DOHH2 (cell line): ENCODE results near the gene BLACAT1.

Experiments
- H3F3A ChIP-seq: fragments of 200-600 bp; sonication (generic), shearing (Covaris generic); 2 replicates; pipeline ENCODE4 v1.6.0; 2016; ENCODE audit warnings: antibody characterized with exemption, mild to moderate bottlenecking; ENCODE audit not compliant: control insufficient read depth, insufficient read depth
- H3K27ac ChIP-seq: fragments of 200-600 bp; sonication (generic); 2 replicates; pipeline ENCODE4 v1.5.1; 2014; ENCODE audit warnings: low read depth, mild to moderate bottlenecking, low read length, moderate library complexity
- H3K27me3 ChIP-seq: fragments of 200-600 bp; sonication (generic); 2 replicates; pipeline ENCODE4 v1.6.1; 2014; ENCODE audit warnings: mild to moderate bottlenecking, low read length, mixed read lengths; ENCODE audit not compliant: control insufficient read depth
- H3K36me3 ChIP-seq: fragments of 200-600 bp; sonication (generic); 2 replicates; pipeline ENCODE4 v1.6.1; 2014; ENCODE audit warnings: mild to moderate bottlenecking, low read length, moderate library complexity, mixed read lengths; ENCODE audit not compliant: control insufficient read depth
- H3K4me1 ChIP-seq: fragments of 200-600 bp; sonication (generic); 2 replicates; pipeline ENCODE4 v1.6.1; 2014; ENCODE audit warnings: mild to moderate bottlenecking, low read length, mixed read lengths; ENCODE audit not compliant: control insufficient read depth
- H3K4me2 ChIP-seq: fragments of 200-600 bp; sonication (generic); 2 replicates; pipeline ENCODE4 v1.6.0; 2014; ENCODE audit warnings: mild to moderate bottlenecking, low read length, moderate library complexity
- H3K4me3 ChIP-seq: fragments of 200-600 bp; sonication (generic); 2 replicates; pipeline ENCODE4 v1.5.1; 2014; ENCODE audit warnings: mild to moderate bottlenecking, low read length, mixed read lengths
- H3K79me2 ChIP-seq: fragments of 200-600 bp; sonication (generic); 2 replicates; pipeline ENCODE4 v1.6.1; 2014; ENCODE audit warnings: mild to moderate bottlenecking, low read length, mixed read lengths; ENCODE audit not compliant: control insufficient read depth
- H3K9me2 ChIP-seq: fragments of 200-600 bp; sonication (generic); replicated peaks from 2 replicates; pipeline ENCODE4 v1.6.1; 2014; ENCODE audit warnings: mild to moderate bottlenecking, low read length, mixed read lengths; ENCODE audit not compliant: control insufficient read depth
- H3K9me3 ChIP-seq: fragments of 200-600 bp; sonication (generic); 2 replicates; pipeline ENCODE4 v1.6.1; 2014; ENCODE audit warnings: antibody characterized with exemption, low read length, mixed read lengths; ENCODE audit not compliant: control insufficient read depth, insufficient read depth
- H4K20me1 ChIP-seq: fragments of 200-600 bp; sonication (generic); 2 replicates; pipeline ENCODE4 v1.6.0; 2014; ENCODE audit warnings: low read depth, mild to moderate bottlenecking, antibody characterized with exemption, low read length, moderate library complexity; ENCODE audit not compliant: control insufficient read depth, insufficient read depth
- EZH2phosphoT487 ChIP-seq: fragments of 200-600 bp; sonication (generic); IDR thresholded peaks from 2 replicates; pipeline ENCODE4 v1.6.1; 2017; ENCODE audit warnings: borderline replicate concordance, mild to moderate bottlenecking, antibody characterized with exemption, low read length, moderate library complexity, mixed read lengths
- TF ChIP-seq, protein P1 (sequence below): fragments of 200-600 bp; sonication (generic); IDR thresholded peaks from one replicate; pipeline ENCODE4 v1.5.1; 2014; ENCODE audit warnings: antibody characterized with exemption, mild to moderate bottlenecking, low read depth, low read length; ENCODE audit not compliant: poor library complexity, severe bottlenecking

BLACAT1 gene

DNA sequence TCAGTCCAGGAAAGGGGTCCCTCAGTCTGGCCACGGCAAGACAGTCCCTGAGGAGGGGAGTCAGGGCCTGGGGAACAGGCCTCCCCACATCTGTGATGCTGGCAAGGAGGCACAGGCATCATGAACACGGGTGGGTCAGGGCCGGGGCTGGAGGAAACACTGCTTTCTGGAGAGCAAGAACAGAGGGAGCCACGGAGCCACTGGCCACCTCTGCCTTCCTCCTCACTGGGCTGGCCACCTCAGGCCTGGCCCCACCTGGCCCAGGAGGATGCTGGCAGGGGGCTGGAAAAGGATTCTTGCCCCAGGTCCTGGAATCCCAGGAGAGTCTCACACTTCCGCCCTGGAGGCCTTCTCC is 15.7 kb downstream of the BLACAT1 start:
- peak overlapping the region; percentile 67 for H3K27ac ChIP-seq
- no peaks in the 10 kb centered on the region for H3K36me3 ChIP-seq
- peak overlapping the region; percentile 63 for H3K4me3 ChIP-seq
- TF ChIP-seq EZH2phosphoT487, result no peak
- TF ChIP-seq, protein P1, sequence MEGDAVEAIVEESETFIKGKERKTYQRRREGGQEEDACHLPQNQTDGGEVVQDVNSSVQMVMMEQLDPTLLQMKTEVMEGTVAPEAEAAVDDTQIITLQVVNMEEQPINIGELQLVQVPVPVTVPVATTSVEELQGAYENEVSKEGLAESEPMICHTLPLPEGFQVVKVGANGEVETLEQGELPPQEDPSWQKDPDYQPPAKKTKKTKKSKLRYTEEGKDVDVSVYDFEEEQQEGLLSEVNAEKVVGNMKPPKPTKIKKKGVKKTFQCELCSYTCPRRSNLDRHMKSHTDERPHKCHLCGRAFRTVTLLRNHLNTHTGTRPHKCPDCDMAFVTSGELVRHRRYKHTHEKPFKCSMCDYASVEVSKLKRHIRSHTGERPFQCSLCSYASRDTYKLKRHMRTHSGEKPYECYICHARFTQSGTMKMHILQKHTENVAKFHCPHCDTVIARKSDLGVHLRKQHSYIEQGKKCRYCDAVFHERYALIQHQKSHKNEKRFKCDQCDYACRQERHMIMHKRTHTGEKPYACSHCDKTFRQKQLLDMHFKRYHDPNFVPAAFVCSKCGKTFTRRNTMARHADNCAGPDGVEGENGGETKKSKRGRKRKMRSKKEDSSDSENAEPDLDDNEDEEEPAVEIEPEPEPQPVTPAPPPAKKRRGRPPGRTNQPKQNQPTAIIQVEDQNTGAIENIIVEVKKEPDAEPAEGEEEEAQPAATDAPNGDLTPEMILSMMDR, result no peak
- no peaks in the 10 kb centered on the region for H3K9me3 ChIP-seq
- H3K79me2 ChIP-seq, result no peaks in the 10 kb centered on the region
- peak overlapping the region; percentile 69 for H3K4me2 ChIP-seq
- no peaks in the 10 kb centered on the region for H3F3A ChIP-seq
- no peaks in the 10 kb centered on the region for H4K20me1 ChIP-seq
- H3K27me3 ChIP-seq, result no peaks in the 10 kb centered on the region; the same call in 1 of the 2 replicates
- peaks cover 83% of the 10 kb centered on the region for H3K4me1 ChIP-seq
- H3K9me2 ChIP-seq, result no peaks in the 10 kb centered on the region

DNA sequence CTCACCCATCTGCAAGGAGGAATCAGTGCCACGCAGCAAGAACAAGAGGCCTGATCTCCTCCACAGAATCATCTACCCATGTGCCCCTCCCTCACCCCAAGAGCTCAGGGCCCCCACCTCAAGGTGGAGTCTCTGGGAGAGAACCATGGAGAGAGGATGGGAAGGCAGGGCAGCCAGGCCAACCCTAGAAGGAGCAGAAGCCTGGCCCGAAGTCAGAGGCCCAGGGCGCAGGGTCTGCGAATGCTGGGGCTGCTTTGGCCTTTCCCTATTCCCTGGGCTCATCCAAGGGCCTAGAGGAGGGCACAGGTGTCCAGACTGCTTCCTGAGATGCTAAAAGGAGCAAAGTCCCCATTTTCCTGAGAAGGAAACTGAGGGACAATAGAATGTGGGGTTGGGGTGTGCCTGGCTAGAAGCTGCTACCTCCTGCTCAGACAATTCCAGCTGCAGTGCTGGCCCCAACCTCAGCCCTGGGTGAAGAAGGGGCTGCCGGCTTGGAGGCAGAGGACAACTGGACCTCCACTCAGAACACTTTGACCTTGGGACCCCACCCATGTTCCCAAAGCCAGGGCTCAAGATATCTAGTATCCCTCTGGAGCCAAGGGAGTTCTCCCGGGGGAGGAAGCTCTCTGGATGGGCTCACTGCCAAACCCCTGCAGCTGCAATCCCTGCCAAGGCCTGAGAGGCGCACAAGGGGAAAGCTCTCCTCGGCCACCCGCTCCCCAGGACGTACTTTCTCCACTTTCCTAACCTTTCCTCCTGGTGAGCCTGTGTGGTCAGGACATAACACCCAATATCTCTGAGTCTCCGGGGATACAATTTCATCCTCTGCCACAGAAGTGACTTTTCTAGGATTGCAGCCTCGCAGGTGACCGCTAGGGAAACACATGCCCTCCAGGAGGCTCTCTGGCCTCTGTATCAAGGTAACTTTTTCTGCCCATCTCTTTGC is 17.4 kb downstream of the BLACAT1 start:
- peaks cover 74% of the 10 kb centered on the region for H3K4me1 ChIP-seq
- no peaks in the 10 kb centered on the region for H4K20me1 ChIP-seq
- H3K36me3 ChIP-seq, result no peaks in the 10 kb centered on the region
- no peaks in the 10 kb centered on the region for H3K9me2 ChIP-seq
- peak overlapping the region; percentile 69 for H3K4me2 ChIP-seq
- no peak for TF ChIP-seq EZH2phosphoT487
- TF ChIP-seq, protein P1, result peak; percentile 20
- H3K27me3 ChIP-seq, result no peaks in the 10 kb centered on the region; the same call in 1 of the 2 replicates
- no peaks in the 10 kb centered on the region for H3K79me2 ChIP-seq
- H3F3A ChIP-seq, result no peaks in the 10 kb centered on the region
- H3K27ac ChIP-seq, result no peak overlapping the region
- no peak overlapping the region for H3K4me3 ChIP-seq
- H3K9me3 ChIP-seq, result no peaks in the 10 kb centered on the region

DNA sequence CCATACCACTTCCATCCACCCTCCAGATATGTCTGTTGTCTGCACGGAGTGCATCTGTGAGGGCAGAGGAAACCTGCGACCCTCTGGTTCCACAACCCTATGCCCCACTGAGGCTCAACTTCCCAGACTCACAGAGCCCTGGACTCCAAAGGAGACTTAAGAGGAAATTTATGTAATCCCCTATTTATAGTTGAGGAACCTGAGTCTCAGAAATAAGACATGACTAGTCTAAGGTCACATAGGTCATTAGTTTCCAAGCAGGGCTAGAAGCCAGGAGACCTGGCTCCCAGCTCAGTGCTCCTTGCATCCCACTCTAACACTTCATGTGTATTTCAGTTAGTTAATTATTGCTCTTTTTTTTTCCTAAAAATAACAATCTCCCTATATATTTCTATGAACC is 18.3 kb downstream of the BLACAT1 start:
- TF ChIP-seq EZH2phosphoT487, result no peak
- Histone ChIP-seq H3K4me2 (no peak overlapping the region), H3K4me1 (peaks cover 70% of the 10 kb centered on the region), H3K36me3 (no peaks in the 10 kb centered on the region), H3K4me3 (no peak overlapping the region), H3K27ac (no peak overlapping the region), H3K27me3 (no peaks in the 10 kb centered on the region; the same call in 1 of the 2 replicates), H3K9me2 (no peaks in the 10 kb centered on the region), H3K9me3 (no peaks in the 10 kb centered on the region), H3F3A (no peaks in the 10 kb centered on the region), H3K79me2 (no peaks in the 10 kb centered on the region), H4K20me1 (no peaks in the 10 kb centered on the region)
